Heart right ventricle (tissue), 16 donors: ENCODE data around the gene FTH1. TPM values are rescaled to one million over a fixed set of nuclear protein-coding genes. Genes with fewer than 3 reads are reported as not detected.
A peak's percentile ranks its signal among the peaks of the same experiment; 100 is the strongest.
"Not testable (repeated sequence)": the region's sequence is repeated elsewhere in the genome, so short reads cannot be mapped to it uniquely, and the experiment has no call there.

Source experiments
- ATAC-seq, 8 donors: fragments of 200-7000 bp; cut with Tn5 transposase; one replicate each; pipeline ENCODE4 v1.9.1; 2020; ENCODE audit warnings: mild to moderate bottlenecking in 8 of 8, moderate library complexity in 8 of 8, moderate number of reproducible peaks in 1 of 8
- DNase-seq, 2 donors: peaks; one replicate each; pipeline ENCODE4 v3.0.0-alpha.2; 2020
- H3K27ac ChIP-seq, 10 donors: fragments of 200-600 bp; sonication (generic) in 2 of 10; one replicate each; pipeline versions ENCODE4 v1.5.0 to v1.8.0; 2020 to 2022; ENCODE audit warnings: mild to moderate bottlenecking in 3 of 10
- H3K27me3 ChIP-seq, 7 donors: fragments of 200-600 bp; one replicate each; pipeline ENCODE4 v1.8.0; 2021 to 2022; ENCODE audit warnings: mild to moderate bottlenecking in 2 of 7
- H3K36me3 ChIP-seq, 9 donors: fragments of 200-600 bp; sonication (generic) in 1 of 9; one replicate each; pipeline versions ENCODE4 v1.5.0 to v1.8.0; 2020 to 2022; ENCODE audit warnings: mild to moderate bottlenecking in 2 of 9
- H3K4me1 ChIP-seq, 9 donors: fragments of 200-600 bp; sonication (generic) in 1 of 9; one replicate each; pipeline versions ENCODE4 v1.5.0 to v1.8.0; 2020 to 2022; ENCODE audit warnings: mild to moderate bottlenecking in 4 of 9
- H3K4me3 ChIP-seq, 10 donors: fragments of 200-600 bp; sonication (generic) in 2 of 10; one replicate each; pipeline versions ENCODE4 v1.5.0 to v1.8.0; 2020 to 2022; ENCODE audit warnings: mild to moderate bottlenecking in 7 of 10, moderate library complexity in 2 of 10
- H3K9me3 ChIP-seq, 11 donors: fragments of 200-600 bp in 10 of 11; sonication (generic) in 2 of 11; one replicate each; pipeline versions ENCODE4 v1.5.0 to v1.8.0; 2013 to 2022; ENCODE audit warnings: mild to moderate bottlenecking in 2 of 11, control low read depth in 1 of 11, moderate library complexity in 1 of 11
- WGBS, 2 donors: extraction: QIAGEN DNeasy Blood & Tissue Kit; methylation state at CpG; one replicate each; pipeline ENCODE4 v1.1.7; 2013; ENCODE audit warnings: inconsistent platforms in 1 of 2; 5-methylcytosine and 5-hydroxymethylcytosine counted together
- intact Hi-C, 10 donors: fragments of 100-400 bp; cut with DNase I; formaldehyde crosslinking; loops; one replicate each; pipeline versions ENCODE4 v1.11.1 to v1.14.2; 2022
- polyA plus RNA-seq, 2 donors: library from polyadenylated mRNA; stranded (reverse); fragments of 200-250 nt; gene quantifications; one replicate each; pipeline ENCODE4 v1.2.3, GENCODE V29; 2013
- total RNA-seq, 10 donors: library from RNA; stranded (reverse); fragmentation: NEBNext Ultra II Directional in 3 of 10; extraction: Animal tissue kit (Norgen Biotek cat#: 25700) in 3 of 10; gene quantifications; one replicate each; pipeline versions ENCODE4 v1.2.1 to v1.2.4, GENCODE V29; 2021 to 2023
- TF ChIP-seq, protein P1 (sequence below), 9 donors: fragments of 200-600 bp; sonication (generic) in 2 of 9; IDR thresholded peaks; one replicate each; pipeline versions ENCODE4 v1.5.0 to v1.8.0; 2021 to 2022; ENCODE audit warnings: antibody characterized with exemption in 9 of 9, mild to moderate bottlenecking in 5 of 9, moderate library complexity in 1 of 9
- donor health status: Arrhythmogenic right ventricular cardiomyopathy.
- donor health status: ischemic (EF 13 %, LVEDD 7.1; RV severe dilation, severe dysfunction).
- donor health status: healthy with polysubstance abuse.
- donor health status: DM: no; HTN: yes; CAD: no.
- donor health status: DM: no; HTN: no; CAD: no.
- donor health status: ischemic (EF 25% LVEDD 6.9; RV normal size, moderate dysfunction).
- donor health status: ischemic (EF 25% LVEDD 5.7; RV mildly dilated, moderate dysfunction).
- donor health status: healthy.
- donor health status: DM: yes; HTN: yes; CAD: no.
- donor health status: Ischemic cardiomyopathy.
- donor health status: ischemic (EF 35%, LVEDD 5.7; RV mildly dilated, moderate dysfunction).
- donor health status: nonischemic (EF 11% LVEDD 7.7; RV severe dilation, severe dysfunction).
- donor health status: DM: yes; HTN: yes; CAD: no.
- donor health status: PGD.
- donor health status: ischemic (EF 29% LVEDD 5.4; RV normal size, mild dysfunction).
- donor health status: nonischemic (EF 23%, LVEDD 6.1; RV moderate dilation, normal function).

The FTH1 gene
- total and polyA plus RNA-seq, 12 donors, result 1,346 to 5,199 (median 2,962) TPM

DNA sequence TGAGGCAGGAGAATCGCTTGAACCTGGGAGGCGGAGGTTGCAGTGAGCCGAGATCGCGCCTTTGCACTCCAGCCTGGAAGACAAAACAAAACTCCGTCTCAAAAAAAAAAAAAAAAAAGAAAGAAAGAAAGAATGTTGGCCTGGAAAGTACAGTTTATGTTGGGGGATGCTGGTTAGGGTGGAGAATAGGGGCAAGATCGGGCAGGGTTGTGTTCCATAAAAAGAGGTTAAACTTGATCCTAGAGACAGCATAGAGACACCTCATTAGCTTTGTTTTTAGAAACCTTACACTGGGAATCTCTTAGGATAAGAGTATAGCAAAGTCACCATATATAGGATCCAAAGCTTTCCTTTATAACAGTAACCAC is 1.9 kb upstream of the FTH1 start:
- H3K4me1 ChIP-seq, result peaks cover 23 to 83% (median 75%) of the 10 kb centered on the region in 9 donors

GRCh38 chr11:61968758-61969390 is 1.4 kb upstream of the FTH1 start:
- peak overlapping the region; percentile 96 to 100 (median 99) for H3K27ac ChIP-seq
- peak overlapping the region in 9 of 10 donors; percentile 74 to 97 (median 91) for H3K4me3 ChIP-seq
- ATAC-seq (no peak), DNase-seq (no peak)
- peaks cover 23 to 85% (median 76%) of the 10 kb centered on the region in 9 donors for H3K4me1 ChIP-seq
- TF ChIP-seq, protein P1, sequence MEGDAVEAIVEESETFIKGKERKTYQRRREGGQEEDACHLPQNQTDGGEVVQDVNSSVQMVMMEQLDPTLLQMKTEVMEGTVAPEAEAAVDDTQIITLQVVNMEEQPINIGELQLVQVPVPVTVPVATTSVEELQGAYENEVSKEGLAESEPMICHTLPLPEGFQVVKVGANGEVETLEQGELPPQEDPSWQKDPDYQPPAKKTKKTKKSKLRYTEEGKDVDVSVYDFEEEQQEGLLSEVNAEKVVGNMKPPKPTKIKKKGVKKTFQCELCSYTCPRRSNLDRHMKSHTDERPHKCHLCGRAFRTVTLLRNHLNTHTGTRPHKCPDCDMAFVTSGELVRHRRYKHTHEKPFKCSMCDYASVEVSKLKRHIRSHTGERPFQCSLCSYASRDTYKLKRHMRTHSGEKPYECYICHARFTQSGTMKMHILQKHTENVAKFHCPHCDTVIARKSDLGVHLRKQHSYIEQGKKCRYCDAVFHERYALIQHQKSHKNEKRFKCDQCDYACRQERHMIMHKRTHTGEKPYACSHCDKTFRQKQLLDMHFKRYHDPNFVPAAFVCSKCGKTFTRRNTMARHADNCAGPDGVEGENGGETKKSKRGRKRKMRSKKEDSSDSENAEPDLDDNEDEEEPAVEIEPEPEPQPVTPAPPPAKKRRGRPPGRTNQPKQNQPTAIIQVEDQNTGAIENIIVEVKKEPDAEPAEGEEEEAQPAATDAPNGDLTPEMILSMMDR (IDR thresholded peaks at IDR 0.05), result no peak
- peaks cover 0 to 30% (median 16%) of the 10 kb centered on the region in 9 donors for H3K36me3 ChIP-seq
- H3K27me3 ChIP-seq, result no peaks in the 10 kb centered on the region
- 93 to 95% methylated on average over 16 of the region's 16 CpGs for WGBS, 2 donors
- intact Hi-C loops, result loop anchor here in 4 of 10 donors (5.0 to 10.0 kb wide), 4 partner anchors 58 to 814 kb away; no protein-coding TSS in a partner anchor
- no peaks in the 10 kb centered on the region for H3K9me3 ChIP-seq

More for the DNA sequence above, 1.9 kb upstream of the FTH1 start:
- peak overlapping the region in 7 of 10 donors; percentile 92 to 100 (median 99) for H3K27ac ChIP-seq
- H3K4me3 ChIP-seq, result peak overlapping the region in 1 of 10 donors; percentile 93
- H3K27me3 ChIP-seq, result no peaks in the 10 kb centered on the region
- 92 to 94% methylated on average over 7 of the region's 7 CpGs for WGBS, 2 donors
- TF ChIP-seq, protein P1 (IDR thresholded peaks at IDR 0.05), result no peak
- ATAC-seq (no peak), DNase-seq (no peak)
- no peaks in the 10 kb centered on the region for H3K9me3 ChIP-seq
- H3K36me3 ChIP-seq, result peaks cover 0 to 25% (median 12%) of the 10 kb centered on the region in 9 donors
- intact Hi-C loops, result loop anchor here in 4 of 10 donors (5.0 to 10.0 kb wide), 4 partner anchors 58 to 815 kb away; no protein-coding TSS in a partner anchor

DNA sequence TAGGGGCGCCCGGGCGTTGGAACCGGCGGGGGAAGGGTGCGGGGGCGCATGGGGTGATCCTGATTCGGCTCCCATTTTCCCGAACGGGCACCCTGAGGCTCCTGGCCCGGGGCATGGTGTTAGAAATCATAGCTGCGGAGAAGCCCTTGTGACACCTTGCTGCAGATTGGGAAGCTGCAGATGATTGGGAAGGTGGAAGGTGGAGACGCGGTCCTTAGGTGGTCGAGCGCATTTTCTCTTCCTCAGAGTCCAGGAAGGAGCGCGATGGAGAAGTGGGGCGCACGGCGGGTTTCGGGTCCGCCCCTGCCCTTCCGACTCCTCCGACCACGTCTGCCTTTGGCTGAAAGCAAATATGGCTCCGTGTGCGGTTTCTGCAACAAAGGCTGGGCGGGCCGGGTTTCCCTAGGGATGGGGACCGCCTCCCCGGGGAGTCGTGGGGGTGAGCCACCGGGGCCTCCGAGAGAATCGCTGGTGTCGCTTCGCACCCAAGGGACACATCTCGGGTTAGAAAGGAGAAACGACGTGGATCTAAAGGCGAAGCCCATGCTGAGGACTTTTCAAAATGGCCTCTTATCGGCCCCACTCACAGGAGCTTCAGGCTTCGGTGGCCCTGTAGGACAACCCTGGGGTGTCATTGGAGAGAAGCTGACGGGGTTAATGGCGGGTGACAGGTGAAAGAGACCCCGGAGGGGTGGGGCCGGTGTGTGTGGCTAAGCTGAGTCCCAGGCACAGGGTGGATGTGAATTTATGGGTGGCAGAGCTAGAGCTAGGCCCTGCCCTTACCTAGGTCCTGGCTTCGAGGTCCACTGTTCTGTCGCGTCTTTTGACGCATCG is 707 bp upstream of the FTH1 start:
- Histone ChIP-seq H3K27me3 (no peaks in the 10 kb centered on the region), H3K9me3 (no peaks in the 10 kb centered on the region), H3K27ac (peak overlapping the region; percentile 96 to 100 (median 99)), H3K4me1 (peaks cover 24 to 85% (median 76%) of the 10 kb centered on the region in 9 donors), H3K4me3 (peak overlapping the region; percentile 74 to 97 (median 90)), H3K36me3 (peaks cover 0 to 37% (median 21%) of the 10 kb centered on the region in 9 donors)
- DNase-seq (peak; percentile 56 to 73), ATAC-seq (peak in 4 of 8 donors; percentile 0 to 4 (median 2))
- TF ChIP-seq, protein P1 (IDR thresholded peaks at IDR 0.05), result no peak
- 10 to 13% methylated on average over 53 of the region's 53 CpGs for WGBS, 2 donors
- intact Hi-C loops, result loop anchor here in 4 of 10 donors (5.0 to 10.0 kb wide), 4 partner anchors 59 to 813 kb away; no protein-coding TSS in a partner anchor

- ATAC-seq, result no peak
- peak overlapping the region; percentile 74 to 97 (median 90) for H3K4me3 ChIP-seq
- TF ChIP-seq, protein P1 (IDR thresholded peaks at IDR 0.05), result no peak
Measured at GRCh38 chr11:61966734-61967115, 709 bp downstream of the FTH1 start.

GRCh38 chr11:61964666-61965271 is 2.7 kb downstream of the FTH1 start:
- Histone ChIP-seq H3K4me3 (peak overlapping the region in 9 of 10 donors; percentile 74 to 97 (median 91)), H3K27ac (peak overlapping the region in 8 of 10 donors; percentile 9 to 100 (median 98)), H3K4me1 (peaks cover 17 to 81% (median 70%) of the 10 kb centered on the region in 9 donors), H3K36me3 (peaks cover 0 to 52% (median 21%) of the 10 kb centered on the region in 9 donors)
- WGBS, 2 donors, result 60 to 62% methylated on average over 9 of the region's 9 CpGs
- H3K27me3 ChIP-seq, DNase-seq, H3K9me3 ChIP-seq, ATAC-seq: not testable (repeated sequence)
- intact Hi-C loops, result loop anchor here in 4 of 10 donors (5.0 to 10.0 kb wide), 4 partner anchors 63 to 810 kb away; no protein-coding TSS in a partner anchor

More at GRCh38 chr11:61966734-61967115, 709 bp downstream of the FTH1 start:
- Histone ChIP-seq H3K36me3 (peaks cover 0 to 47% (median 21%) of the 10 kb centered on the region in 9 donors), H3K4me1 (peaks cover 24 to 85% (median 76%) of the 10 kb centered on the region in 9 donors), H3K9me3 (no peaks in the 10 kb centered on the region), H3K27me3 (no peaks in the 10 kb centered on the region), H3K27ac (peak overlapping the region; percentile 96 to 100 (median 99))
- intact Hi-C loops, result loop anchor here in 4 of 10 donors (5.0 to 10.0 kb wide), 4 partner anchors 61 to 812 kb away; no protein-coding TSS in a partner anchor
- DNase-seq, result no peak
- WGBS, 2 donors, result 1% methylated on average over 13 of the region's 13 CpGs
